Measurements from ENCODE around the gene ANKS1A. TPM values are rescaled to one million over a fixed set of nuclear protein-coding genes. Genes with fewer than 3 reads are reported as not detected.

ANKS1A gene
- total RNA-seq, 4 donors from 2014 or later = 12.1 to 31.8 (median 24.1) TPM

- no peak overlapping the region for H3K27ac ChIP-seq
- intact Hi-C loops (cut with DNase I; ENCODE audit: low total_unique reads) = loop anchor here (10.0 kb wide), 1 partner anchor 160 kb away; the partner anchor contains the start of gene TCP11
- no peak for DNase-seq
- H3K4me1 ChIP-seq = no peaks in the 10 kb centered on the region
- H3K36me3 ChIP-seq = no peaks in the 10 kb centered on the region
- TF ChIP-seq, protein P1, sequence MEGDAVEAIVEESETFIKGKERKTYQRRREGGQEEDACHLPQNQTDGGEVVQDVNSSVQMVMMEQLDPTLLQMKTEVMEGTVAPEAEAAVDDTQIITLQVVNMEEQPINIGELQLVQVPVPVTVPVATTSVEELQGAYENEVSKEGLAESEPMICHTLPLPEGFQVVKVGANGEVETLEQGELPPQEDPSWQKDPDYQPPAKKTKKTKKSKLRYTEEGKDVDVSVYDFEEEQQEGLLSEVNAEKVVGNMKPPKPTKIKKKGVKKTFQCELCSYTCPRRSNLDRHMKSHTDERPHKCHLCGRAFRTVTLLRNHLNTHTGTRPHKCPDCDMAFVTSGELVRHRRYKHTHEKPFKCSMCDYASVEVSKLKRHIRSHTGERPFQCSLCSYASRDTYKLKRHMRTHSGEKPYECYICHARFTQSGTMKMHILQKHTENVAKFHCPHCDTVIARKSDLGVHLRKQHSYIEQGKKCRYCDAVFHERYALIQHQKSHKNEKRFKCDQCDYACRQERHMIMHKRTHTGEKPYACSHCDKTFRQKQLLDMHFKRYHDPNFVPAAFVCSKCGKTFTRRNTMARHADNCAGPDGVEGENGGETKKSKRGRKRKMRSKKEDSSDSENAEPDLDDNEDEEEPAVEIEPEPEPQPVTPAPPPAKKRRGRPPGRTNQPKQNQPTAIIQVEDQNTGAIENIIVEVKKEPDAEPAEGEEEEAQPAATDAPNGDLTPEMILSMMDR (IDR thresholded peaks at IDR 0.05) = no peak
- TF ChIP-seq POLR2A (IDR thresholded peaks at IDR 0.05) = no peak
- H3K27me3 ChIP-seq = no peaks in the 10 kb centered on the region
- H3K9me3 ChIP-seq = no peaks in the 10 kb centered on the region
- H3K4me3 ChIP-seq = no peak overlapping the region
Observed at GRCh38 chr6:34985236-34985635, 96.2 kb downstream of the ANKS1A start.

GRCh38 chr6:34986845-34987246 is 97.8 kb downstream of the ANKS1A start:
- no peak overlapping the region for H3K4me3 ChIP-seq
- no peaks in the 10 kb centered on the region for H3K36me3 ChIP-seq
- H3K27me3 ChIP-seq = no peaks in the 10 kb centered on the region
- no peaks in the 10 kb centered on the region for H3K9me3 ChIP-seq
- TF ChIP-seq POLR2A (IDR thresholded peaks at IDR 0.05) = no peak
- TF ChIP-seq, protein P1 (IDR thresholded peaks at IDR 0.05) = peak; percentile 70 to 85 (median 77)
- H3K27ac ChIP-seq = no peak overlapping the region
- DNase-seq = peak; percentile 35 to 63
- H3K4me1 ChIP-seq = no peaks in the 10 kb centered on the region
- intact Hi-C loops (cut with DNase I; ENCODE audit: low total_unique reads) = loop anchor here (10.0 kb wide), 1 partner anchor 158 kb away; the partner anchor contains the start of gene TCP11

GRCh38 chr6:34987506-34987905 is 98.5 kb downstream of the ANKS1A start:
- H3K36me3 ChIP-seq = no peaks in the 10 kb centered on the region
- intact Hi-C loops (cut with DNase I; ENCODE audit: low total_unique reads) = loop anchor here (10.0 kb wide), 1 partner anchor 157 kb away; the partner anchor contains the start of gene TCP11
- no peak for TF ChIP-seq POLR2A (IDR thresholded peaks at IDR 0.05)
- TF ChIP-seq, protein P1 (IDR thresholded peaks at IDR 0.05) = no peak
- no peaks in the 10 kb centered on the region for H3K9me3 ChIP-seq
- no peaks in the 10 kb centered on the region for H3K4me1 ChIP-seq
- no peak overlapping the region for H3K27ac ChIP-seq
- no peaks in the 10 kb centered on the region for H3K27me3 ChIP-seq
- H3K4me3 ChIP-seq = no peak overlapping the region
- DNase-seq = no peak

DNA sequence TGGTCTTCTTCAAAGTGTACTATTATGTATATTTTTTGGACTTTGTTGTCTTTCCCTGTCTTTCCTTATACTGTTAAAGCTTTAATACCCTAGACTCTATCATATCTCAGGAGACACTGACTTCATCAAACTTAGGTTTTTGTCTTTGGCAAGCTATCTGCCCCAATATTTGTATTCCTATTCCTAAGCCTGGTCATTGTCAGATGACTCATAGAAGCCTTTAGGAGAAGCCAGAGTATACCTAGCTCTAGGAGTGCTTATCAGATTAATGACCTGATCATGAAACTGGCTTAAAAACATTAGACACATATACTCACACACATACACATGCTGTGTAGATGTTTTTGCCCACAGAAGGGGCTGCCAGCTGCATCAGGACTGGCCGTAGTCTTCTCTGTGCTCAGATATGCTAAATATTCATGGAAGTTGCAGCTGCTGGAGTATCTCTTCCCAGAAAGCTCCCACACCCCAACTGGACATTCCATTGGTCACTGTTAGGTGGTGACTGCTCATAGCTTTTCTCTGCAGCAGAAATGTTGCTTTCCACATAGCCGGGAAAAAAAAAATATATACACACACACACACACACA is 102.0 kb downstream of the ANKS1A start:
- H3K4me3 ChIP-seq = no peak overlapping the region
- TF ChIP-seq POLR2A (IDR thresholded peaks at IDR 0.05) = no peak
- TF ChIP-seq, protein P1 (IDR thresholded peaks at IDR 0.05) = no peak
- DNase-seq = no peak
- H3K36me3 ChIP-seq = no peaks in the 10 kb centered on the region
- H3K27ac ChIP-seq = no peak overlapping the region
- no peaks in the 10 kb centered on the region for H3K4me1 ChIP-seq
- no peaks in the 10 kb centered on the region for H3K27me3 ChIP-seq
- intact Hi-C loops (cut with DNase I; ENCODE audit: low total_unique reads) = no loop called here
- no peaks in the 10 kb centered on the region for H3K9me3 ChIP-seq

GRCh38 chr6:34992376-34992775 is 103.3 kb downstream of the ANKS1A start:
- Histone ChIP-seq H3K27me3 (no peaks in the 10 kb centered on the region), H3K9me3 (no peaks in the 10 kb centered on the region), H3K27ac (no peak overlapping the region), H3K4me3 (no peak overlapping the region), H3K36me3 (no peaks in the 10 kb centered on the region), H3K4me1 (no peaks in the 10 kb centered on the region)
- DNase-seq = no peak
- TF ChIP-seq, protein P1 (IDR thresholded peaks at IDR 0.05) = no peak
- intact Hi-C loops (cut with DNase I; ENCODE audit: low total_unique reads) = no loop called here
